OCI-LY1 (cell line): ENCODE results near the gene SV2A.

Experiments
- H2AFZ ChIP-seq: fragments of 200-600 bp; sonication (generic), shearing (Covaris generic); 2 replicates; pipeline ENCODE4 v1.6.0; 2014; ENCODE audit warnings: antibody characterized with exemption, mild to moderate bottlenecking, low read length
- H3F3A ChIP-seq: fragments of 200-600 bp; sonication (generic), shearing (Covaris generic); 2 replicates; pipeline ENCODE4 v1.6.0; 2014; ENCODE audit warnings: mild to moderate bottlenecking, antibody characterized with exemption, low read length, moderate library complexity; ENCODE audit not compliant: insufficient read depth
- H3K27ac ChIP-seq: fragments of 200-600 bp; sonication (generic); 2 replicates; pipeline ENCODE4 v1.5.1; 2014; ENCODE audit warnings: low read length, mixed run types, mild to moderate bottlenecking, low read depth; ENCODE audit not compliant: poor library complexity, severe bottlenecking
- H3K27me3 ChIP-seq: fragments of 200-600 bp; sonication (generic); 2 replicates; pipeline ENCODE4 v1.6.0; 2014; ENCODE audit warnings: antibody characterized with exemption, mild to moderate bottlenecking, low read length, moderate library complexity; ENCODE audit not compliant: insufficient read depth
- H3K36me3 ChIP-seq: fragments of 200-600 bp; sonication (generic); 2 replicates; pipeline ENCODE4 v1.6.1; 2014; ENCODE audit warnings: mild to moderate bottlenecking, antibody characterized with exemption, low read length, moderate library complexity, mixed read lengths; ENCODE audit not compliant: insufficient read depth
- H3K4me1 ChIP-seq: fragments of 200-600 bp; sonication (generic); 2 replicates; pipeline ENCODE4 v1.5.1; 2014; ENCODE audit warnings: mild to moderate bottlenecking, low read length, moderate library complexity; ENCODE audit not compliant: insufficient read depth, severe bottlenecking
- H3K4me2 ChIP-seq: fragments of 200-600 bp; sonication (generic), shearing (Covaris generic); 2 replicates; pipeline ENCODE4 v1.6.1; 2014; ENCODE audit warnings: low read length
- H3K4me3 ChIP-seq: fragments of 200-600 bp; sonication (generic); 2 replicates; pipeline ENCODE4 v1.5.1; 2014; ENCODE audit warnings: low read length, low read depth, mild to moderate bottlenecking, mixed read lengths; ENCODE audit not compliant: poor library complexity, severe bottlenecking
- H3K79me2 ChIP-seq: fragments of 200-600 bp; shearing (Covaris generic); 2 replicates; pipeline ENCODE4 v1.6.1; 2016; ENCODE audit warnings: mixed run types, low read length, mixed read lengths; ENCODE audit not compliant: insufficient read depth
- H3K9ac ChIP-seq: fragments of 200-600 bp; sonication (generic), shearing (Covaris generic); 2 replicates; pipeline ENCODE4 v1.6.1; 2014; ENCODE audit warnings: mild to moderate bottlenecking, low read length, mixed read lengths
- H3K9me2 ChIP-seq: fragments of 200-600 bp; sonication (generic), shearing (Covaris generic); 2 replicates; pipeline ENCODE4 v1.6.1; 2014; ENCODE audit warnings: low read depth, mild to moderate bottlenecking, low read length, mixed read lengths
- H3K9me3 ChIP-seq: fragments of 200-600 bp; shearing (Covaris generic); 2 replicates; pipeline ENCODE4 v1.6.1; 2014; ENCODE audit warnings: low read length, mixed read lengths
- H4K20me1 ChIP-seq: fragments of 200-600 bp; sonication (generic), shearing (Covaris generic); 2 replicates; pipeline ENCODE4 v1.6.0; 2016; ENCODE audit warnings: mild to moderate bottlenecking, low read length; ENCODE audit not compliant: insufficient read depth
- CTCF ChIP-seq: fragments of 200-600 bp; sonication (generic), shearing (Covaris generic); IDR thresholded peaks from 2 replicates; pipeline ENCODE4 v1.5.1; 2017; ENCODE audit warnings: mild to moderate bottlenecking, antibody characterized with exemption, low read length, moderate library complexity, mixed read lengths
- EZH2 ChIP-seq: fragments of 200-600 bp; sonication (generic), shearing (Covaris generic); IDR thresholded peaks from 2 replicates; pipeline ENCODE4 v1.8.0; 2017; ENCODE audit warnings: borderline replicate concordance, mixed run types, mild to moderate bottlenecking, antibody characterized with exemption, low read length, moderate library complexity, mixed read lengths

Gene SV2A

GRCh38 chr1:149917571-149918144 lies at the start of gene SV2A:
SV2A (minus strand) TSS chr1:149917844; CDS start chr1:149913840, 4,004 bp downstream.
- no peaks in the 10 kb centered on the region for H3F3A ChIP-seq
- H3K4me1 ChIP-seq = no peaks in the 10 kb centered on the region
- H3K4me3 ChIP-seq = no peak within 1 kb of the TSS
- no peak within 1 kb of the TSS for H3K9ac ChIP-seq
- H3K9me2 ChIP-seq = no peaks in the 10 kb centered on the region
- no peak within 1 kb of the TSS for H2AFZ ChIP-seq
- peaks cover 11% of the 10 kb centered on the region for H3K36me3 ChIP-seq
- no peaks in the 10 kb centered on the region for H3K79me2 ChIP-seq
- H3K9me3 ChIP-seq = no peaks in the 10 kb centered on the region
- H3K27ac ChIP-seq = no peak within 1 kb of the TSS
- H4K20me1 ChIP-seq = no peaks in the 10 kb centered on the region
- 0 out of 2 replicates have a peak, but pooled peaks cover 3% of the 10 kb centered on the region for H3K27me3 ChIP-seq
- H3K4me2 ChIP-seq = peak within 1 kb of the TSS; percentile 22; the same call in 1 of the 2 replicates
- TF ChIP-seq EZH2 (no peak), CTCF (no peak)

DNA sequence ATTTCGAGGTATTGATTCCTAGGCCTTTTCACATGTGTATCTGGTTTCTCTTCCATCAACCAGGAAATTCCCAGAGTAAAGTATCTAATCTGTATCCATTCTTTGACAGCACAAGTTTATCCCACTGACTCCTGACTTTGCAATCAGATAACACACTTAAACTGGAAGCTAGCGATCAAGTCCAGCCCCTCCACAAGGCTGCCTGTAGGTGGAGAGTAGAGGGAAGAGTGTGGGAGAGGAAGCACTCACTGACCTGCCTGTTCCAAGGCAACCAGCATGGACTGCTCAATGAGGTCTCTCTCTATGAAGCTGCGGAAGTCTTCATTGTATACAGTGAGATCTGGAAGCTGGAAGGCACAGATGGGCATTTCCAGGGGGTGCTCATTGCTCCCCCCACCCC lies 49.4 kb upstream of the SV2A start:
- no peak overlapping the region for H3K9ac ChIP-seq
- no peaks in the 10 kb centered on the region for H3F3A ChIP-seq
- H2AFZ ChIP-seq = no peak overlapping the region
- TF ChIP-seq CTCF (no peak), EZH2 (no peak)
- H3K4me1 ChIP-seq = no peaks in the 10 kb centered on the region
- H3K9me3 ChIP-seq = no peaks in the 10 kb centered on the region
- H3K4me2 ChIP-seq = no peak overlapping the region
- H3K36me3 ChIP-seq = no peaks in the 10 kb centered on the region
- H3K27ac ChIP-seq = no peak overlapping the region
- no peaks in the 10 kb centered on the region for H3K79me2 ChIP-seq
- H3K9me2 ChIP-seq = no peaks in the 10 kb centered on the region
- no peak overlapping the region for H3K4me3 ChIP-seq
- no peaks in the 10 kb centered on the region for H3K27me3 ChIP-seq
- no peaks in the 10 kb centered on the region for H4K20me1 ChIP-seq

DNA sequence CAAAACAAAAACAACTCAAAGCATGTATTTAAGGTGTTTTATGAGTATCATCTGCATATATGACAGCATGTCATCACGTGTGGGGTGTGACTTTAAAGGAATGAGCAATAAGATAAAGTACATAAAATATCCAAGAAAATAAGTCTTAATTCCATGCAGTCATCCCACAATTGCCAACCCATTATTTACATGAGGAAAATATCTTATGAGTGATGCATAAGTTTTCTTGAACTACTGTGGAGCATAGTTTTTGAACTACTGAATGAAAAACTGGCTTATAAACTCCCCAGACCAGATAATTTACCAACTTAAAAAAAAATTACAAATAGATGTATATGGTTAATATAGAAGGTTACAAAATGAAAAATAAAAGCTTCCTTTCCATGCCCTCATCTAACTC lies 48.8 kb upstream of the SV2A start:
- Histone ChIP-seq H3K9me2 (no peaks in the 10 kb centered on the region), H2AFZ (no peak overlapping the region), H3K4me2 (no peak overlapping the region), H3F3A (no peaks in the 10 kb centered on the region), H3K9me3 (no peaks in the 10 kb centered on the region), H3K9ac (no peak overlapping the region), H3K27ac (no peak overlapping the region), H4K20me1 (no peaks in the 10 kb centered on the region), H3K36me3 (no peaks in the 10 kb centered on the region), H3K79me2 (no peaks in the 10 kb centered on the region), H3K27me3 (no peaks in the 10 kb centered on the region), H3K4me1 (no peaks in the 10 kb centered on the region), H3K4me3 (no peak overlapping the region)
- TF ChIP-seq CTCF (no peak), EZH2 (no peak)
